Suppressor macrophage (primary cell): ENCODE measurements around the gene NCKAP5.

Experiments used
- DNase-seq, 4 experiments: peaks; one replicate each; pipeline ENCODE4 v3.0.0-alpha.2; 2020 to 2022

Gene NCKAP5

DNA sequence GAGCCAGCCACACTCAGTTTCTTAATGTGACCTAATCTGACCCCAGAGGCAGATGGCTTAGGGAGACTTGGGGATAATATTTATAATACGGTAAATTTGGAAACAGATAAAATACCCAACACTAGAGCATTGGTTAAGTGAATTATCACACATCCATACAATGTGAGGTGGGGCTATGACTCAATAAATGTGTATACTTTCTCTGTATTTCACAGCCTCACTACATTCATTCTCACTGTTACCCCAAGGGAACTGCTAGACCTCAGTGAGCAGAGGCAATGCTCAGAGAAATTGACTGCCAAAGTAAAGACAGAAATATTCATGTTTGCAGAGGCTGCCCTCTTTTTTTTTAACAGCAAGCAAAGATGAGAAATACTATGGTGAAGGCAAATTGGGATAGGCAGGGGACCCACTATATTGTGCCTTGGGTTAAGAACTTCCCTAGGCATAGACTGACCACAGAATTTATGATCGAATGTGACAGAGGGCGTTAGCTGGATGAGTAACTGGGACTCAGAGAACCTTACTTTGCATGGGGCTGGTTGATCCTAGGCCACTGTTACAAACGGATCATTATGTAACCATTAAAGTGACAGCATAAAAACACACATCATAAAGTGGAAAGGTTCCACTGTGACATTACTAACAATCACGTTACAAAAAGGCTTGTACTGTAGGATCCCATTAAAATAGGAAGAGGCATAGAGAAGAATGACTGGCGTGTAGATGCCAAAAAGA is 652.3 kb downstream of the NCKAP5 start:
- DNase-seq, result no peak

- no peak for DNase-seq
These were observed 656.2 kb downstream of the NCKAP5 start for GRCh38 chr2:132911726-132912724.

DNA sequence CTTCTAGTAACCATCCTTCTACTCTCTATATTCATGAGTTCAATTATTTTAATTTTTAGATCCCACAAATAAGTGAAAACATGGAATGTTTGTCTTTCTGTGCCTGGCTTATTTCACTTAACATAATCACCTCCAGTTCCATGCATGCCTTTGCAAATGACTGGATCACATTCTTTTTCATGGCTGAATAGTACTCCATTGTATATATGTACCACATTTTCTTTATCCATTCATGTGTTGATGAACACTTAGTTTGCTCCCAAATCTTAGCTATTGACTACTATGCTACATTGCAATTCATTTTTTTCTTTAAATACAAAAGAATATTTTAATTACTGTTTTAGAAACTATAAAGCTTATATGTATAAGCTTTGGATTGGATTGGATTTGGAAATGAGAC is 657.8 kb downstream of the NCKAP5 start:
- DNase-seq, result no peak

- DNase-seq, result no peak
These were observed 658.8 kb downstream of the NCKAP5 start for GRCh38 chr2:132909427-132909826.

DNA sequence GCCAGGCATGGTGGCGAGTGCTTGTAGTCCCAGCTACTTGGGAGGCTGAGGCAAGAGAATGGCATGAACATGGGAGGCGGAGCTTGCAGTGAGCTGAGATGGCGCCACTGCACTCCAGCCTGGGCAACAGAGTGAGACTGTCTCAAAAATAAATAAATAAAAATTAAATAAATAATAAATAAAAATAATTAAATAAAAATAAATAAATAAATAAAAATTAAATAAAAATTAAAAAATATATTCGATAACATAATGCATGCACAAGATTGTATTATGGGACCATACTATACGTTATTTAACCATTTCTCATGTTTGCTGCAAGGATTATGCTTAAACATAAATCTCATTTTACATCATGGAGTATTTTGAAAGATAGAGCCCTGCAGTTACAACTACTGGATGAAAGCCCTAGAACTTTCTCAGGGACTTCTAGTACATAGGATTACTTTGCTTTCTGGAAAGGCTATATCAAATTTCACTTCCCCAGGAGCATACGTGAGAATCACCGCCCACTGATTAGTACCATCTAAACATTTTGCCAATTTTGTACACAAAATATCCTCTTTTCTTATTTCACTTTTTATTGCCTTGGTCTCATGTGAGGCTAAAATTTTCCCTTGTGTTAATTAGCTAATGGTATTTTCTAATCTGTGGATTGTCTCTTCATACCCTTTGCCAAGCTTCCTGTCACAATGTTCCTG is 664.0 kb downstream of the NCKAP5 start:
- no peak for DNase-seq

GRCh38 chr2:132902626-132903025 is 665.6 kb downstream of the NCKAP5 start:
- DNase-seq, result no peak

- DNase-seq, result no peak
These were observed 666.6 kb downstream of the NCKAP5 start for GRCh38 chr2:132901661-132902060.

GRCh38 chr2:132897111-132897510 is 671.2 kb downstream of the NCKAP5 start:
- no peak for DNase-seq

GRCh38 chr2:132896073-132896472 is 672.2 kb downstream of the NCKAP5 start:
- DNase-seq, result no peak

DNA sequence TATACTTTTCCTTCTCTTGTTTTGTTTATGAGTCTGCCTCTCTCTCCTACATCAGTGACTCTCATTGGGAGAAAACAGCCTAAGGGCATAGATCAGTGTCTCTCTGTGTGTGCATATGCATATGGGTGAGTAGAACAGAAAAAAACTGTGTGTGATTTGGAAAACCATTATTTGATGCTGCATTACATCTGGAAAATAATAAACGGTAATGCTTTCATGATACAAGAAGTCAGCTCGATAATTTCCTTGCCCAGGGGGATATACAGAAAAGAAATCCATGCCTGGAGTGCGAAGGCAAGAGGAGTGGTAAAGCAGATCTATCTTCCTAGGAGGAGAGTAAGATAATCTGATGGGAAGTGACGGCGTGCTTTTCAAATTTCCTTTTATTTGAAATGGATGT is 676.8 kb downstream of the NCKAP5 start:
- no peak for DNase-seq

DNA sequence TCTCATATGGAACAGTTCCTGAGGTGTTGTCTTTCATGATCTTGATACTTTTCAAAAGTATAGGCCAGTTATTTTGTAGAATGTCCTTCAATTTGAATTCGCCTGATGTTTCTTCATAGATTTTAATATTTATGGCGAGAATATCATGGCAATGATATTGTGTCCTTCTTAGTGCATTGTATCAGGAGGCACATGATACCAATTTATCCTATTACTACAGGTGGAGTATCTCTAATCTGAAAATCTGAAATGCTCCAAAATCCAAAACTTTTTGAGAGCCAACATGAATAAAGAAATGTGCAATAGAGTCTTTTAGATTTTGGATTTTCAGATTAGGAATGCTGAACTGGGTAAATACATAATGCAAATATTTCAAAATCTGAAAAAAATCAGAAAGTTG is 681.7 kb downstream of the NCKAP5 start:
- DNase-seq, result no peak

GRCh38 chr2:132884705-132885104 is 683.6 kb downstream of the NCKAP5 start:
- no peak for DNase-seq

GRCh38 chr2:132884292-132884691 is 684.0 kb downstream of the NCKAP5 start:
- no peak for DNase-seq

- no peak for DNase-seq
These were observed 684.8 kb downstream of the NCKAP5 start for GRCh38 chr2:132883430-132883829.

DNA sequence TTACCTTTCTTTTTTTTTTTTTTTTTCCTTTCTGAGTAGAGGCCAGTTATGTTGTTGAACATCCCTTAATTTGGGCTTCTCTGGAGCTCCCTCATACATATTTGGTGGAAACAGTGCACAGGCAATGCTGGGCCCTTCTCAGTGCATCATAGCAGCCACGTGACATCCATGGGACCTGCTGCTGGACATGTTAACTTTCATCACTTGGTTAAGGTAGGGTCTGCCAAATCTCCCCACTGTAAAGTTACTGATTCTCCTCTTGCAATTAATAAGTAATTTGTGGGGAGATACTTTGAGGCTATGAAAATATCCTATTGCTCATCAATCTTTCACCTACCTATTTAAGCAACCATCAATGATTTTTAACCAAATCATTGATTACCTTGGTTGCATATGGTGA is 686.7 kb downstream of the NCKAP5 start:
- no peak for DNase-seq

DNA sequence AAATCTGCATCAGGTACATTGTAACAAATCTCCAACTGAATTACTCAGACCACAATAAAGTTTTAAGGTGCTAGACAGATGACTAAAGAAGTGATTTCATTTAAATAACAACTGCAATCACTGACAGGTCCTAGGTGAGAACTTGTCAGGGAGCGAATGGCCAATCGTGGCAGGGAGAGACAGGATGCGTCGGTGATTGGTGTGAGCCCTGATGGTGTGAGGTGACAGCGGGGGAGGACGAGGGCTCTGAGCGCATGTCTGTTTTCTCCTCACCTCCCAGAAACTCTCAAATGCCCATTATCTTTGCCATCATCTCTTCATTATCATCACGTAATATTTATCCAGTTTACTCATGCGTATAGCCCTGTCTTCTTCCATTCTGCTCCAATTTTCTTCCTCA is 690.3 kb downstream of the NCKAP5 start:
- DNase-seq, result no peak

DNA sequence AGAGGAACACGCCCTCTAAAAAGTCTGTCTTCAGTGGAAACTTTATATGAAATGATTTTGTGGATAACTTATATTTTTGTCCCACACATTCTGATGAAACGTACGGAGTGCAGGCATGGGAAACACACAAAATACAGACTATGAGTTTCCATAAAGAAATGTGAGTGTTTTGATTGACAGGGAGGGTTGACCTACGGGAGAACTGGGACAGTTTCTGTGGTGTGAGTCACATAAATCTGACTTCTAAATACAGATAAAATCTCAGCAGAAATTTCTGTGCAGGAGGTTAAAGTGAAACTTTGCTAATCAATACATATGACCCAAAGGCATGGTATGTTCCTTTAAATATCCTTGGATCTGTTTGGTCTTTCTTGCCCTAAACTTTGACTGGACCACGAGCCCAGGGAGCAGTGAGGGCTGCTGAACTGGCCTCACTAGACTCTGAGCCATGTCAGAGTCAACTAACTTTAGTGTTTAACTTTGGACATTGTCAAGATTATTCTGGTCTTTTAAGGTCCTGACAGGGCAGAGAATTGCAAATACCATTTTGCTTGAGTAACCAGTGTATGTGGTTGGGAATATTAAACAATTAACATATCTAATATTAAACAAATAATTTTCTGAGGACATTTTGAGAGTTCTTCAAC is 691.4 kb downstream of the NCKAP5 start:
- no peak for DNase-seq

GRCh38 chr2:132875193-132875592 is 693.1 kb downstream of the NCKAP5 start:
- DNase-seq, result no peak

DNA sequence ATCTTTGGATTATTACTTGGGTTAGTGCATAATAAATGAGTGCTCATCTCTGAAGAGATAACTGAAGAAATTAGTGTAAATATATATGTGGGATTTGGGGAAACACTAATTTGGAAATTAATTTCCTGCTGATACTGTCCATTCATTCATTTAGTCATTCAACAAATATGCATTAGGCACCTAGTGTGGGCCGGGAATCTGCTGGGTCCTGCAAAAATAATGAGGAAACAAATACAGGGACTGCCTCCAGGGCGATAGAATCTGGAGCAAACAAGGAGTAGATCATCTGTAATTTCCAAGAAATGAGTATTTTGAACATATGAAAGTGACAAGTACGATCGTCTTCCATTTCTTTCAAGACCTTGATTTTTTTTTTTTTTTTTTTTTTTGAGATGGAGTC is 694.5 kb downstream of the NCKAP5 start:
- DNase-seq, result no peak

DNA sequence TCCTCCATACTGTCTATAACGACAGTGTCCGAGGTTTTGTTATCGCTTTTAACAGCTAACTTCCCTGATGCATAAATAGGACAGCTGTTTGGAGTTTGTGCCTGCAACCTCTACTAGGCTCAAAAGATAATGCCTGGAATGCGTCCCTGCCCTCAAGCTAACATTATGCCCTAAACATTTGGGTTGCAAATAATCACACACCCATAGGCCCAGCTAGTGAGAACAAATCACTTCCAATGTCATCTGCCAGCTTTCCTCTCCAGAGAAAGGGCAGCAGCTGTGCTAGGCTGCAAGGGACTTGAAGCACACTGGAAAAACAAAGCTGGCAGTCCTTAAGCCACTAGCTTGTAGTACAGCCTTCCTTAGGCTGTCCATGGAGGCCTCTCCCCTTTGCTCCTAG is 696.4 kb downstream of the NCKAP5 start:
- DNase-seq, result no peak

- no peak for DNase-seq
These were observed 704.3 kb downstream of the NCKAP5 start for GRCh38 chr2:132863961-132864360.

DNA sequence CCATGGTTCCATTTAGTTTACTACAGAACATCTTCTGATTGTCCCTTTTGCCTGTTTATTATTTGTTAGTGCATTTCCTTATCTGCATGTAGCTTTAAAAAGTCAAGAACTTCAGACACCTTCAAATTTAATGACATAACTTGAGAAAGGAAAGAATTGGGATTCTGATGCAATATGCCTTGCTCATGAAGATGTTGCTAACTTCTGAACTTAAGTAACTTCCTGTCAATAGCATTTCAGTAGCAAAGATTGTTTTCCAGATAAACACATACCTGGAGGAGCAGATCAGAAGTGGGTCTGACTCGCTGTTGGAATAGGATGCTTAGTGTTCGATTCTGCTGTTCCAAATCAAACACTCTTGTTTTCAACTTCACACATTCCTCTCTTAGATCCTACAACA is 708.0 kb downstream of the NCKAP5 start:
- DNase-seq, result no peak

- DNase-seq, result no peak
These were observed 708.7 kb downstream of the NCKAP5 start for GRCh38 chr2:132859590-132859989.
